ENCODE data around the gene ATP10A.
"Not testable (repeated sequence)": the region's sequence is repeated elsewhere in the genome, so short reads cannot be mapped to it uniquely, and the experiment has no call there.

ATP10A gene

DNA sequence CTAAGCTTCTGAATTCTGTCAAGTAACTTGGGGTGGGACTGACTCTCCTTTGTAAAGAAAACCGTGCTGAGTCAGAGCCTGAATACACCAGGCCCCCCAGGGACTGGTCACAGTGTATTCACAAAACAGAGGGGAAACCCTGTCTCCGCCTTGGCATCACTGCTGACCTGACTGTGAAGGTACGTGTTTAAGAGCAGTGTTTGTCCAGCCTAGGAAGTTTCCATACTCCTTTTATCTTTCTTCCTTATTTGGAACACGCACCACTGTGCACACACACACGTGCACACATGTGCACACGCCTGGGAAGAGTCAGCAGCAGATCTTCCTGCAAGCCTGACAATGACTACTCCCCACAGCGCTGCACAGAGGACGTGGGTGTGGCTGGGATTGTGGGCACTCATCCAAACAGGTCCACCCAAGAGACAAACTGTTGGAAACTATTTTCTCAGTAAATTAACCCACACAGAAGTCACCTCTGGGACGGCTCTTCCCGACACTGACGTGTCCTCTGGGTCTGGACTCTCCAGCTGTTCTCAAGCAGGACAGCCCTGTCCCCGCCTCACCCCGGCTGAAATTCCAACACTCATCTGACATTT is 87.7 kb downstream of the ATP10A start:
- peak; percentile 85 for FAIRE-seq
- DNase-seq (ENCODE audit: low spot score) = peak; percentile 84

DNA sequence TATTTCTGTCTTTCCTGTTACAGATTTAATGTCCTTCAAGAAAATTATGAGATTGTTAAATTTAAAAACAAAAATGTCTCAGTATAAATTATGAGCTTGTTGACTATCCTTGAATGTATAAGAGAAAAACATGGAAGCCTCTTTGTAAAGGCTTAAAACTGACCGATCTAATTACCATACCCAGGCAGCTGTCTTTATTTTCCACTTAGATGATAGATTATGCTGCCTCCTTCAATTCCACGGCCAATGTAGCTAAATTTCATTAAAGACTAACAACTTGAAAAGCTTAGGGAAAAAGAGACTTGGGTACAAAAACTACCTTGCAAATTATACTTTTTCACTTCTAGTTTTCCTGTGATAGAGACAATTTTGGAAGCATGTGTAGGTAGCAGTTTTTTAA is 88.3 kb downstream of the ATP10A start:
- DNase-seq (ENCODE audit: low spot score) = no peak
- FAIRE-seq = no peak

DNA sequence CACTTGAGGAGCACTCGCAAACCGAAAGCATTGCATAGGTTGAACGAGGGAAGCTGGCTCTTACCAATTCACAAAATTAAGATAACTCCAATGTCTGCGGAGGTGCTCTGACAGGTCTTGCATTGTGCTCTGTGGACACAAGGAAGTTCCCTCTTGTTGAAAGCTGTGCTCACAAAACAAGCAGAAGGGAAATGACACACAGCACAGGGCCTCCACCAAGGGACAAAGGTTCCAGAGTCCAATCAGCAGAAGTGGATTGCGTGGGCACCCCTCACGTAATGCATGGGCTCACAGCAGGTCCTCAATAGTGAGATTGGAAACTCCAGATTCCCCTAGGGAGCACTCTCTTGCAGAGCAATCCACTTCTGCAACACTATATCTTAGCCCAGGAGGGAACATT is 89.9 kb downstream of the ATP10A start:
- FAIRE-seq (no peak), DNase-seq (ENCODE audit: low spot score) (no peak)

DNA sequence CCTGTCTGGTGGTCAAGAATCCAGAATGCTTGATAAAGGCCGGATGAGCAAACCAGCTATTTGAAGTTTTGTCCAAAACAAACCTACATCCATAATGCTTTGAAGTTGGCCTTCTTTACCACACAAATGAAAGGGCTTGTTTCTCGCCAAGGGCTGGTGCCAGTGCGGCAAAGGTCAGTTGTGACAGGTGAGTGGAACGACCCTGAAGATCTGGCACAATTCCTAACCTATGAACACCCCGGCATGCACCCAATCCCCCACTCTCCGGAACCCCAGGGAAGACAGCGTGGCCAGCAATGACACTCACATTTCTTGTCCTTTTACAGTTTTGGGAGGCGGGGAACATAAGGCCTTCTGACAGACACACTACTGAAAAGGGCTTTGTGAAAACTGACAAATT is 90.6 kb downstream of the ATP10A start:
- DNase-seq (ENCODE audit: low spot score) (no peak), FAIRE-seq (no peak)

DNA sequence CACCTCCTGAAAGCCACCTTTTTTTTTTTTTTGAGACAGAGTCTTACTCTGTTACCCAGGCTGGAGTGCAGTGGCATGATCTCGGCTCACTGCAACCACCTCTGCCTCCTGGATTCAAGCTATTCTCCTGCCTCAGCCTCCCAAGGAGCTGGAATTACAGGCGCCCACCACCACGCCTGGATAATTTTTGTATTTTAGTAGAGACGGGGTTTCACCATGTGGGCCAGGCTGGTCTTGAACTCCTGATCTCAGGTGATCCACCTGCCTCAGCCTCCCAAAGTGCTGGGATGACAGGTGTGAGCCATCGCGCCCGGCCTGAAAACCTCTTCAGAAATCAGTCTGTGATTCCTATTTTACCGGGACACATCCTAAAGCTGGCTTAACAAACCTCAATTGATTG is 91.4 kb downstream of the ATP10A start:
- FAIRE-seq; DNase-seq (ENCODE audit: low spot score): not testable (repeated sequence)

DNA sequence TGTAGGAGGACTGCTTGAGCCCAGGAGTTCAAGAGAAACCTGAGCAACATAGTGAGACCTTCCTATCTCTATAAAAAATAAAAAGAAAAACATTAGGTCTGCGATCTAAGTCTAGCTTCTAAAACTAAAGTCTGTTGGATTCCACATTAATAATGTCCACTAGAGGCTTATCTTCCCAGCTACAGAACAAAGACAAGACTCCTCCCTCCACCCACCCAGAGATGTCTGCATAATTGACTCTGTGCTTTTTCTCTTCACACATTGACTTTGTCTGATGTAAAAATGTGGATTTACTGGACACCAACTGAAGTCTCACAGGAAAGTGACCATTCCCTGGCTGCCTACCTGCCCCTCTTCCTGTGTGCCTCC is 91.8 kb downstream of the ATP10A start:
- DNase-seq (ENCODE audit: low spot score) (no peak), FAIRE-seq (no peak)

DNA sequence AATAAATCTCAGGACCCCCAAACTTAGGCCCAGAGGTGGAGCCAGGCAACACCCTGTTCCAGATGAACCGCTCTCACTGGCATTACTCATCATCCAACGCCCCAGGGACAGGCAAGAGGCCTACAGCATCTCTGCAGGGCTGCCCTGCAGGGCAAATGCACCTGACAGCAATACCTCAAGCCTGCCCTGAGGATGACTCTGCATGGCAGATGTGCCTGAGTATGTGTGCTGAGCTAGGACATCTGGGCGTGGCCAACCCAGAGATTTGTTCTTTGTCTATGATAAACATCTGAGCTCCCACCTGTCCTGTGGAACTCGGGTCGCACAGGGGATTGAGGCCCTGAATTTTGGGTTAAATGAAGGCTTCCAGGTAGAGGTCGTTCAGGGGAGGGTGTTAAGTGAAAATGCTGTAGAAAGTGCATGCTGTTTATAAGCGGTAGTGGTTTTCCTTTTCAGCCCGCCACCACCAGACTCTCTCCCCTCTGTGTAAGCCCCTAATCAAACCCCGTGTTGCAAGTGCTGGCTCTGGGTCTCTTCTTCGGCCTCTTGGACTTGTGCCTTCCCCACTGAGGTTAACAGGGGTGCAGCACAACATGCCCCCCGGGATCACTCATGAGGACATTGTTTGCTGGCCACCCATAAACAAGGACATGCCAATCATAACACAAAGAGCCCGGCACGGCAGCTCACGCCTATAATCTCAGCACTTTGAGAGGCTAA is 92.3 kb downstream of the ATP10A start:
- no peak for DNase-seq (ENCODE audit: low spot score)
- no peak for FAIRE-seq

DNA sequence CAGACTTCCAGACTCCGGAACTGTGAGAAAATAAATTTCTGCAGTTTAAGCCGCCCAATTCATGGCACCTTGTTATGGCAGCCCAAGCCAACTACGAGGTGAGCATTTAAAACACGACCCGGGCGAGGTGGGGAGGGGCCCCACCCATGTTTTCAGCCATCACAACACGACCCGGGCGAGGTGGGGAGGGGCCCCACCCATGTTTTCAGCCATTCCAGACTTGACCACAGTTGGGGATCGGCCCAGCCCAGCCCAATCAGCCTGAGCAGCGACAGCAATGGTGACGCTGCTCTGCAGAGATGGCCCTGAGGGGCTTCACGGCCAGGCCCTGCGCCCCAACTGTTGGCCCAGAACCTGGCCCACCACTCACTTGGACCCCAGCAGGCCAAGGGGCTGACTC is 93.1 kb downstream of the ATP10A start:
- FAIRE-seq = no peak

DNA sequence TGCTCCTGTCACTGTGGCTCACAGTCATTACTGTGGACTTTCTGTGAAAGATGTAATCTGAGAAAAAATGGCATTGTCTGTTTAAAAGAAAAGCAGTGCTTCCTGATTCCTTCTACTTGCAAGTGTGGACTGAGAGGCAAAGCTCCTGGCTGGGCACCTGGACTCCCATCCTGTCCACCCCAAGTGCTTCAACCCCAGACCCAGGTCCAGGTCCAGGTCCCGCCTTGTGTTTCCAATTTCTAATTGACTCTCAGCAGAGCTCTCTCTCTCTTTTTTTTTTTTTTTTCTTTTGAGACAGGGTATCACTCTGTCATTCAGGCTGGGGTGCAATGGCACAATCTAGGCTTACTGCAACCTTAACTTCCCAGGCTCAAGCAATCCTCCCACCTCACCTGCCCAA is 94.9 kb downstream of the ATP10A start:
- no peak for DNase-seq (ENCODE audit: low spot score)
- no peak for FAIRE-seq

More for the DNA sequence above, 93.1 kb downstream of the ATP10A start:
- DNase-seq (ENCODE audit: low spot score) = no peak

DNA sequence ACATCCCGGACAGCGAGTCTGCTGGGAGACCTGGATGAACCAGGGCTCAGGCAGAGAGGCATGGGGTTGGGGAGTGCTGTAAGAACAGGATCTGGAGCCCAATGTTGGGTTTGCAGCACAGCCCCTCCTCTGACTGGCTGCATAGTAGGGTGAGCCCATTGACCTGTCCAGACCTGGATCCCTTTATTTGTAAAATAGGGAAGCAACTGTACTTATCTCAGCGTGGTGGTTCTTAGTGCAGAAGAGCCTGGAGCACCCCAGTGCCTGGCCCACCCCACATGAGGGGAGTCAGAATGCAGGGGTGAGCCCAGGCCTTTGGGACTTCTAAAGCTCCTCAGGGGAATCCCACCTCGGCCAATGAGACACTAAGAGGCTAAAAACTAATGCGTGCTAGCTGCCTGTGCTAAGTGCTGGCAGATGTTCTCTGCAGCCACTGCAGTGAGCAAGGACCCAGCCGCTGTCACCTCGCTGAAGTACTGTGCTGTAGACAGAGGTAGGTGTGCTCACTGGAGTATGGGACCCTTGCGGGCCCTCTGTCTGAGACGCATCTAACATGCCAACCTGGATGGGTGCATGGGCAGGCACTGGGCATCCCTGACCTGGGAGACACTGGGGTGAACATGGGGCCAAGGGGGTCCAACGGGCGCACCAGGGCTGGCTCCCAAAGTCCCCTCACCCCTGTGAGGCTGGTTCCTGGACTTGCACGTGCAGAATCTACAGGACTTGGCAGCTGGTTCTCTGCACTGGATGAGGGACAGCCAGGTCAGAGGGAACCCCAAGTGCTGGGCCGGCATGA is 95.6 kb downstream of the ATP10A start:
- FAIRE-seq (no peak), DNase-seq (ENCODE audit: low spot score) (no peak)

DNA sequence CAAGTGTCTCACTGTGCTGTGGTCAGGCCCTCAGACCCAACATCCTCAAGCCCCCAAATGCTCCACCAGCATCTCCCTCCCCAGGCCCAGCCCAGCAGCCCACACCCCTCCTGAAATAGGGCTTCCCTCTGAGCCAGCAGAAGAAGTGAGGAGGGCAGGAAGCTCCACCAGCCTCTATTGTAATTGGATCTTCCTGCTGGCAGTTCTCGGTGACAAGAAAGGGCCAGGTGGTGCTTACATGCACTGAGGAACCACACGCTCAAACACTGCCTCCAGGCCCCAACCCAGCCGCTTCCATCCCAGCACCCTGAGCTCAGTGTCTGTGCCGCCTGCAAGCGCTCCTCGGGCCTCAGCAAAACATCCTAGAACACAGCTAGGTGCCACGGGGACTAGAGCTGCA is 96.7 kb downstream of the ATP10A start:
- no peak for DNase-seq (ENCODE audit: low spot score)
- FAIRE-seq = no peak

DNA sequence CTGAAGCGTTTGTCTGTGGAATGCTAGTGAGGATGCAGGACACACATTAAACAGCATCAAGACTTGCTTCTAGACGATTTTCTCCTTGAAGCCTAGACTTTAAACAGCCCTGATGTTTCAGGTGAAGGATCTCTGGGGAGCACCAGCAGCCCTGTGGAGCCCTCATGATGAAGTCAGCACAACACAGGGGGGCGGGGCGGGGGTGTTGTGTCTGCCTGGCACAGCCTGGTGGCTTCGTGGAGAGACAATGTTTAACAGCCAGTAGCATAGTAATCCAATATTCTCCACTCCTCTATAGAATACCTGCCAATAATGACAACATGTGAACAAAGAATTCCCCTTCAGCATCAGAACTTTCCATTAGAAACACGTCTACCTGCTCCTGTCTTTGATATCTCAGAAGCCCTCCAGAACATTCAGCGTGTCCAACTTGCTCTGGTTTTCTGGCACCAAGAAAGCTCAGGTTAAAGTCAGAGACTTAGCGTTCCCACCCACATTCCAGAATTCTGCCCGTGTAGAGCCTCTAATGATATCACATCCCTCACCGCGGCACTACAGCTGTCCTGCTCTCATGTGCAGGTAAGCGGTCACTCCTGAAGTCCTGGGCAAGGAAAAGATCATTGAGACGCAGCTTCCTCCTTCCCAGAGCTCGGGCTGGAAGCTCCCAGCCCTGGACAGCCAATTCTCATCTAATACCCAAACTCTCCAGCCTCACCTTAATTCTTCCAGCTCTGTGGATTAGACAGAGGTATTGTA is 98.0 kb downstream of the ATP10A start:
- DNase-seq (ENCODE audit: low spot score) = no peak
- FAIRE-seq = no peak

DNA sequence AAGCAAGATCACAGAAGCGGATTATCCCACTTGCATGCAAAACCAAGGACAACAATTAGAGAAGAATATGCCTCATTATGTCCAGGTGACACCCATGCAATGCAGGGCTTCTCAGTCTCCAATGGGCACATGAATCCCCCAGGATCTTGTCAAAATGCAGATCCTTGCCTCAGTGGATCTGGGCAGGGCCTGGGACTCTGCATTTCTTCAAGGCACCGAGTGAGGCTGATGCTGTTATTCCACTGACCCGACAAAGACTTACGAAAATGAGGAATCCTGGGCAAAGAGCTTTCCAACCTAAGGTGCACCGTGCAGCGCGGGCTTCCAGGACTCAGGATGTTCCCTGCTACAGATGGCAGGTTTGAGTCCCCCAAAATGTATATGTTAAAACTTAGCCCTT is 99.2 kb downstream of the ATP10A start:
- no peak for DNase-seq (ENCODE audit: low spot score)
- FAIRE-seq = no peak

DNA sequence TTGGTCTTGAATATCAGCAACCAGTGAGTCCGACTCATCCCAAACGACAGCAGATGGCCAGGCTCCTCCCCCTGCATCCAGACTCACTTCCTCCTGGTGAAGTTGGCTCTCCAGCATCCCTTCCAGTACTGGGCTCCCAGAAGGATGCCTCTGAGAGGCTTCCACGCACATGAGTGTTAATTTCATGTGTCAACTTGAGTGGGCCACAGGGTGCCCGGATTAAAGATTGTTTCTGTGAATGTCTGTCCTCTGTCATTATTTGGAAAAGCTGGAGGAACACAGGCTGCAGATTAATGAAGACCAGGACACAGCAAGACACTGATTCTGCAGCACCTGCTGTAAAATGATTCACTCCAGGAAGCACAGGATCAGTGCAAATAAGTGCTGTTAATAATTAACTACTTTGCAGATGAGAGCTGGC is 99.8 kb downstream of the ATP10A start:
- DNase-seq (ENCODE audit: low spot score) (no peak), FAIRE-seq (no peak)

DNA sequence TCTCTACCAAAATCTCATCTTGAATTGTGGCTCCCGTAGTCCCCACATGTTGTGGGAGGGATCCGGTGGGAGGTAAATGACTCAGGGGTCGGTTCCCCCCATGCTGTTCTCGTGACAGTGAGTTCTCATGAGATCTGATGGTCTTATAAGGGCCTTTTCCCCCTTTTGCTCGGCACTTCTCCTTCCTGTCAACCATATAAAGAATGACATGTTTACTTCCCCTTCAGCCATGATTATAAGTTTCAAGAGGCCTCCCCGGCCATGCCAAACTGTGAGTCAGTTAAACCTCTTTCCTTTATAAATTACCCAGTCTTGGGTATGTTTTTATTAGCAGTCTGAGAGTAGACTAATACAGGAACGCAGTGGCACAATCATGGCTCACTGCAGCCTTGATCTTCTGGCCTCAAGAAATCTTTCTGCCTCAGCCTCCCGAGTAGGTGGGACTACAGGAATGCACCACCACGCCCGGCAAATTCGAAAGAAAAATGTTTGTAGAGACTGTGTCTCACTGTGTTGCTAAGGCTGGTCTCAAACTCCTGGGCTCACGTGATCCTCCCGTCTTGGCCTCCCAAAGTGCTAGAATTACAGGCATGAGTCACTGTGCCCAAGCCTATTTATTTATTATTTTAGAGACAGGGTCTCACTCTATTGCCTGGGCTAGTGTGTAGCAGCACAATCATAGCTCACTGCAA is 101.0 kb downstream of the ATP10A start:
- DNase-seq (ENCODE audit: low spot score) = no peak
- no peak for FAIRE-seq

DNA sequence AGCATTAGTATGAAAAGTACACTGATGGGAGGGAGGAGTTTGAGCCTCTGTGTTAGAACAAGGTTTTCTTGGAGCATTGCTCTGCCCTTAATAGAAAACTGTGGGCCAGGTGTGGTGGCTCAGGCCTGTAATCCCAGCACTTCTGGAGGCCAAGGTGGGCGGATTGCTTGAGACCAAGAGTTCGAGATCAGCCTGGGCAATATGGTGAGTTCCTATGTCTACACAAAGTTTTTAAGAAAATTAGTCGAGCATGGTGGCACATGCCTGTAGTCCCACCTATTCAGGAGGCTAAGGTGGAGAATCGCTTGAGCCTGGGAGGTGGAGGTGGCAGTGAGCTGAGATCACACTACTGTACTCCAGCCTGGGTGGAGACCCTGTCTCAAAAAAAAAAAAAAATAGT is 103.7 kb downstream of the ATP10A start:
- FAIRE-seq (no peak), DNase-seq (ENCODE audit: low spot score) (no peak)

DNA sequence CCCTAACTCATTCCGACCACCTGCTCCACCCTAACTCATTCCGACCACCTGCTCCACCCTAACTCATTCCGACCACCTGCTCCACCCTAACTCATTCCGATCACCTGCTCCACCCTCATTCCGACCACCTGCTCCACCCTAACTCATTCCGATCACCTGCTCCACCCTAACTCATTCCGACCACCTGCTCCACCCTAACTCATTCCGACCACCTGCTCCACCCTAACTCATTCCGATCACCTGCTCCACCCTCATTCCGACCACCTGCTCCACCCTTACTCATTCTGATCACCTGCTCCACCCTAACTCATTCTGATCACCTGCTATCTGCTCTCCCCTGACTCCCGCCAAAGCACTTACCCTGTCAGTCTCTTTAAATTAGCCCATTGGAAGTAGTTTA is 104.5 kb downstream of the ATP10A start:
- DNase-seq (ENCODE audit: low spot score); FAIRE-seq: not testable (repeated sequence)

DNA sequence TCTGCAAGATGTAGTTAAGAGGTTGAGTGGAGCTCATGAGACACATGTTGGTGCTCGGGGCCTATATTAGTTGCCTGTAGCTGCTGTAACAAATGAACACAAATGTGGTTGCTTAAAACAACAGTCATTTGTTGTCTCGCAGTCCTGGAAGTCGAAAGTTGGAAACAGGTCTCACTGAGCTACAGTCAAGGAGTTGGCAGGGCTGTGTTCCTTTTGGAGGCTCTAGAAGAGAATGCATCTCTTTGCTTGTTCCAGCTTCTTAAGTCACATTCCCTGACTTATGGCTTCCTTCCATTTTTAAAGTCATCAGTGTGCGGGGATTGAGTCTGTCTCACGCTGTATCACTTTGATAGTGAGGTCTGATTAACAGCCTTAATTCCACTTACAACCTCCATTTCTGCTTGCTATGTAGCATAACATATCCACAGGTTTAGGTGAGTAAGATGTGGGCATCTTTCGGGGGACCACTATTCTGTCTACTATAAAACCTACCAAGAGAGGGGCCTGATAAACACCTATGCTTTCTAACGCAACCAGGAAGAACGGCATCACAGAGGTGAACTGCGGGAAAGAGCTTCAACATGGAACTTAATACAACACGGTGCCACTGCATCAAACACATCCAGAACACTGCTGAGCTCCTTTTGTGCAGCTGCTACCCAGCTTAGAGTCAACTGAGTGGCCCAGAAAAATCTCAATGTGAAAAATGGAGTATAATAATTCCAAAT is 119.4 kb downstream of the ATP10A start:
- DNase-seq (ENCODE audit: low spot score) = no peak
- FAIRE-seq = no peak

DNA sequence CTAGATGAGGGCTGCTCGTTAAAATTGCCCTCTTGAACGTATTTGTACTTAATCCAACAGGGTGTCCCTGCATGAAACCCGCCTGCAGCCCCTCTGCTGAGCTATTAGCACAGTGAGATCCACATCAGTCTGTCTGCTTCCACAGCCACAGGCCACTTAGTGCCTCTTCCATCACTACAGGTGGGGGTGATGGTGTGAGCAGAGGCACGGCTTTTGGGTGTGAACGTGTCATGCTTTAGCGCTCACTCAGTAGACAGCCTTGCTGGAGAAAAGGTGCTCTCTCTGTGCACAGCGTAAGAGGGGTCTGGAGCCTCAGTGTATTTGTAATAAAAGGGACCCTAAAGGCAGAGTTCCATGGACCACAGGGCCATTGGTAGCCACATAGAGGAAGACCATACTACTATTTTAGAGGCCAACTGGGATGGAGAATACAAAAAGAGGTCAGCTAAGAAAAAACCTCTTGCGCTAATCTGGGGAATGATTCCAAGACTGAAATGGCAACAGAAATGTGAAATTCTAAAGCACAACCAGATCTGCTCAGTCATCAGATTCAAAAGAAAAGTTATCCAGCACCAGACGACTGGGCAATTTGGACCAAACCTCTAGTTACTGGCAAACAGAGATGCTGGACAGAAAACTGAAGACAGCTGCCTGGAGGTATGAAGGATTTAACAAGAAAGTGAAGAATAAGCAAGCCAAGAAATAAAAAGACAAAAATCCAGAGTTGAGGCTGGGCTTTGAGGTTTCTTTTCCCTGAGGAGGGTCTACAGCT is 120.2 kb downstream of the ATP10A start:
- FAIRE-seq = no peak
- no peak for DNase-seq (ENCODE audit: low spot score)

Data from RCC 7860 (cell line).